Adipocyte (in vitro differentiated cells): ENCODE data around the gene PLEKHH2.
"Not testable (repeated sequence)": the region's sequence is repeated elsewhere in the genome, so short reads cannot be mapped to it uniquely, and the experiment has no call there.

ENCODE experiments used
- DNase-seq: peaks from one replicate; pipeline ENCODE4 v3.0.0-alpha.2; 2015; ENCODE audit warnings: low read depth
- H3K27me3 ChIP-seq: replicated peaks from 2 replicates; pipeline ENCODE4 v1.7.0; 2013; ENCODE audit warnings: mild to moderate bottlenecking, low read length, moderate library complexity; ENCODE audit not compliant: control insufficient read depth, insufficient read depth
- H3K36me3 ChIP-seq: 2 replicates; pipeline ENCODE4 v1.7.0; 2013; ENCODE audit warnings: low read length, mild to moderate bottlenecking, moderate library complexity; ENCODE audit not compliant: control insufficient read depth, insufficient read depth, severe bottlenecking
- H3K4me1 ChIP-seq: 2 replicates; pipeline ENCODE4 v1.7.0; 2013; ENCODE audit warnings: mild to moderate bottlenecking, low read length, moderate library complexity; ENCODE audit not compliant: control insufficient read depth, insufficient read depth
- H3K4me3 ChIP-seq: 2 replicates; pipeline ENCODE4 v1.7.0; 2013; ENCODE audit warnings: mild to moderate bottlenecking, low read length, moderate library complexity
- H3K9ac ChIP-seq: 2 replicates; pipeline ENCODE4 v1.7.0; 2013; ENCODE audit warnings: mild to moderate bottlenecking, low read length, moderate library complexity
- H3K9me3 ChIP-seq: 2 replicates; pipeline ENCODE4 v1.7.0; 2013; ENCODE audit warnings: mild to moderate bottlenecking, low read length, moderate library complexity; ENCODE audit not compliant: control insufficient read depth

PLEKHH2 gene

DNA sequence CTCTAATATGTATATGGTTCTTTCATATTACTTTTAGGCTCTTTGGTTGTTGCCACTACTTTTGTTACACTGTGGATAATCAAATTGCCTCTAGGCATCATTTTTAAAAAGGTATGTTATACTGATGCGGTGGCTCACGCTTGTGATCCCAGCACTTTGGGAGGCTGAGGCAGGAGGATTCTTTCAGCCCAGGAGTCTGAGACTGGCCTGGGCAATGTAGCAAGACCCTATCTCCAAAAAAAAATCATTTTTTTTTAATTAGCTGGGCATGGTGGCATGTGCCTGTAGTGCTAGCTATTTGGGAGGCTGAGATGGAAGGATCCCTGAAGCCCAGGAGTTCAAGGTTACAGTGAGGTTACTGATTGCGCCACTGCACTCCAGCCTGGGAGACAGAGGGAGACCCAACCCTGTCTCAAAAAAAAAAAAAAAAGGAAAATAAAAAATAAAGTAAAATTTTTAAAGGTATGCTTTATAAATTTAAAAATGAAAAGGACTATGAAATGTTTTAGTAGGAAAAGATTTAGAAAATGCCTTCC, 88.7 kb downstream of the PLEKHH2 start:
- H3K4me1 ChIP-seq = peaks cover 9% of the 10 kb centered on the region
- DNase-seq = no peak

DNA sequence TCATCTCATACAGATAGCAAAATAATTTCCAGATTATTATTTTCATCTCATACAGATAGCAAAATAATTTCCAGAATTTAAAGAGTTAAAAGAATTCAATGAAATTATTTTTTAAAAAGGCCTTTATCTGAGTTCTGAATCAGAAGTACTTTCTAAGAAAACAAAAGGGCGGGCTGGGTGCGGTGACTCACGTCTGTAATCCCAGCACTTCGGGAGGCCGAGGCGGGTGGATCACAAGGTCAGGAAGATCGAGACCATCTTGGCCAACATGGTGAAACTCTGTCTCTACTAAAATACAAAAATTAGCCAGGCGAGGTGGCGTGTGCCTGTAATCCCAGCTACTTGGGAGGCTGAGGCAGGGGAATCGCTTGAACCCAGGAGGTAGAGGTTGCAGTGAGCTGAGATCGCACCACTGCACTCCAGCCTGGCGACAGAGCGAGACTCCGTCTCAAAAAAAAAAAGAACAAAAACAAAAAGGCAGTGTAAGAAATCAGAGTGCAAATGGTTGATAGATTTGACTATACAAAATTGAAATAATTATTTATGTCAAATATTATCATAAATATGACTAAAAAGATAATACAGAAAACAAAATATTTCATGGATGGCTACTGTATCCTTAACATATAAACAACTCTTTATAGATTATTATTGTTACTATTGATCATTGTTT, 90.0 kb downstream of the PLEKHH2 start:
- not testable (repeated sequence) for H3K36me3 ChIP-seq, H3K27me3 ChIP-seq, H3K9ac ChIP-seq, H3K4me3 ChIP-seq, DNase-seq, H3K9me3 ChIP-seq
- H3K4me1 ChIP-seq = peaks cover 20% of the 10 kb centered on the region

More for the DNA sequence above, 88.7 kb downstream of the PLEKHH2 start:
- Histone ChIP-seq H3K9me3 (peaks cover 2% of the 10 kb centered on the region), H3K9ac (no peak overlapping the region), H3K27me3 (no peaks in the 10 kb centered on the region), H3K36me3 (no peaks in the 10 kb centered on the region), H3K4me3 (no peak overlapping the region)

DNA sequence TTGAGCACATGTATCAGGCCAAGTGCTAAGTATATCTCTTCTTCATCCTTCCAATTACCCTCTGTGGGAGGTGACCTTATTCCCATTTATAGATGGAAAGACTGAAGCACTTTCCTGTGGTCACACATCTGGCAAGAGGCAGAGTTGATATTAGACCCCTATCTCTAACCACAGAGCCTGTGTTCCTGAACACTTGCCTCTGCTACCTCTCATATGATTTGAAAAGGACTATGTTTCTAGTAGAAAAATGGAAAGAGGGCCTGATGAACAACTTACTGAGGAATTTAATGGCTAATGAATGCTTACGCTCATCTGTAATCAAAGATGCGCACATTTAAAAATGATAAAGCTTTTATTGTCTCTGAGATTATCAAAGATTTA, 90.6 kb downstream of the PLEKHH2 start:
- Histone ChIP-seq H3K9me3 (peaks cover 2% of the 10 kb centered on the region), H3K4me1 (peaks cover 20% of the 10 kb centered on the region), H3K27me3 (no peaks in the 10 kb centered on the region), H3K36me3 (no peaks in the 10 kb centered on the region), H3K4me3 (no peak overlapping the region), H3K9ac (no peak overlapping the region)
- no peak for DNase-seq

DNA sequence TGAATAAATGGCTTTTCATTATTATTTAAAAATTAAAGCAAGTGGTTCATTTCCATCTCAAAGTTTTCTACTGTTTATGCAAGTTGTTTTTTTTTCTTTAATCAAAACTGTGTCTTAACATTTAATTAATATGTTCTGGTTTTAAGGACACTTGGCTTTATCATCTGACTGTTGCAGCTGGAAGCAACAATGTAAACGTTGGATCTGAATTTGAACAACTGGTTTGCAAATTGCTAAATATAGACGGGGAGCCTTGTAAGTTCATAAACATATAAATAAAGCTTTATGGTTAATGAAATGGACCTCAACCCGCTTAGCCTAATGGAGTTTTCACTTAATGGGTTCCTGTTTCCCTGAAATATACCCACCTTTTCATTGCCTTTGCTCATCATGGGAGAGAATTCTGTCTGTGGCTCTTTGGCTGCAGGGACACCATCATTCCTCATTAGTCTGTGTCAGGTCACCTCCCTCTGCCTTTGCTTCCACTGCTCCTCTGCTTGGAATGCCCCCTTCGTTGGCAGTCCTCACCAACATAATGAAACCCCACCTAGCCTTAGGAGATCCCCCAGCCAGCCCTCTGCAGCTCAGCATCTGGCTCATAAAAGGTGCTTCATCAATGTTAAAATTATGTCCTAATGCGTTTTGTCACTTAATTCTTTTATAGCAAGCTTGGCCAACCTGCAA, 92.6 kb downstream of the PLEKHH2 start:
- DNase-seq = no peak
- Histone ChIP-seq H3K9me3 (peaks cover 2% of the 10 kb centered on the region), H3K27me3 (no peaks in the 10 kb centered on the region), H3K36me3 (no peaks in the 10 kb centered on the region), H3K4me3 (no peak overlapping the region), H3K4me1 (peaks cover 20% of the 10 kb centered on the region), H3K9ac (no peak overlapping the region)

DNA sequence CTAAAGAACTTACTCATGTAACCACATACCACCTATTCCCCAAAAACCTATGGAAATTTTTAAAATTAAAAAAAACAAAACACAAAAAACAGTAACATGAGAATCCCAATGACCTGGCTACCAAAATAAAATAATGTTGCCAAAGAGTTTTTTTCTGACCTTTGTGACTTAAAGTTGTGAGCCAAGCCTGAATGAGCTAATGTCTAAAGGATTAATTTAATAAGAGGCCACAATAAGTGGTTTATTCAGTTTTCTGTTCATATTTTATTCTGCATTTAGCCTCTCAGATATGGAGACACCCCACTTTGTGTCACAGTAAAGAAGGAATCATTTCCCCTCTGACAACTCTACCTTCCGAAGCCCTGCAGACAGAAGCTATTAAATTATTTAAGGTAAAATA, 94.2 kb downstream of the PLEKHH2 start:
- no peaks in the 10 kb centered on the region for H3K36me3 ChIP-seq
- DNase-seq = no peak
- H3K9ac ChIP-seq = peak overlapping the region; percentile 64
- H3K4me3 ChIP-seq = no peak overlapping the region
- H3K27me3 ChIP-seq = no peaks in the 10 kb centered on the region
- H3K4me1 ChIP-seq = peaks cover 14% of the 10 kb centered on the region
- H3K9me3 ChIP-seq = peaks cover 2% of the 10 kb centered on the region

DNA sequence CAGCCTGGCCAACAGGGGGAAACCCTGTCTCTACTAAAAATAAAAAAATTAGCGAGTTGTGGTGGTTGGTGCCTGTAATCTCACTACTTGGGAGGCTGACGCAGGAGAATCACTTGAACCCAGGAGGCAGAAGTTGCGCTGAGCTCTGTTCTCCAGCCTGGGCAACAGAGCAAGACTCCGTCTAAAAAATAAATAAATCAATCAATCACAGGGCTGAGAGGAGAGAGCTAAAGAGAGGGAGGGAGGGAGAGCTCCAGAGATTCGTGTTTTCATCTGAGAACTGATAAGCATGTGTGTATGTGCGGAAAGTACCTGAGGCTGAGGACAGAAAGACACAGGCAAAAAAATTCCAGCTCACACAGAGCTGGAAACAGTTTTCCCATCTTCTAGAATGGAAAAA, 99.6 kb downstream of the PLEKHH2 start:
- no peaks in the 10 kb centered on the region for H3K27me3 ChIP-seq
- H3K36me3 ChIP-seq = no peaks in the 10 kb centered on the region
- H3K9ac ChIP-seq = no peak overlapping the region
- peaks cover 24% of the 10 kb centered on the region for H3K4me1 ChIP-seq
- no peaks in the 10 kb centered on the region for H3K9me3 ChIP-seq
- H3K4me3 ChIP-seq = peak overlapping the region; percentile 9
- no peak for DNase-seq

DNA sequence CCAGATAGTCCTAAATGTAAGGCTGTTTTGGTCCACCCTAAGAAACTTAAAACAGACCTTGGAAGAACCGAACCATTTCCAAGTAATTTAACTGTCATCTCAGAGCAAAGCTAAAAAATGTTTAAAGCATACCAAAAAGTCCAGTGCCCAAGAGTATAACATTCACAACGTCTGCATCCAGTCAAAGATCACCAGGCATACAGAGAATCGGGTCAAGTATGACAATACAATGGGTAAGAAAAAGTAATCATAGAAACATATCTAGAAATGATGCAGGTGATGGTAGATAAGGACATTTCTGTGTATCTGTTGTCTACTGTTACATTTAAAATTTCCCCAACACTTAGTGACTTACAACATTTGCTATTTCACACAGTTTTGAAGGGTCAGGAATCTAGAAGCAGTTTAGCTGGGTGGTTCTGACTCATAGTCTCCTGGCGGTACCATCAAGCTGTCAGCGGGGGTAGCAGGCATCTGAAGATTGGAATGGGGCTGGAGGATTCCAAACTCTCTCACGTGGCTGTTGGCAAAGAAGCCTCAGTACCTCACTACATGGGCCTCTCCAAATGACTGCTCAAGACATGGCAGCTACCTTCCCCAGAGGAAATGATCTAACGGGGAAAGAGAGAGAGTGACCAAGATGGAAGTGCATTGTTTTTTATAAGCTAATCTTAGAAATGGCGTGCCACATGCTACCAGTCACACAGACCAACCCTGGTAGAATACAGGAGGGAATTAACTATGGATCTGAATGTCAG, 100.2 kb downstream of the PLEKHH2 start:
- Histone ChIP-seq H3K27me3 (no peaks in the 10 kb centered on the region), H3K36me3 (no peaks in the 10 kb centered on the region), H3K4me1 (peaks cover 21% of the 10 kb centered on the region), H3K9me3 (no peaks in the 10 kb centered on the region), H3K4me3 (peak overlapping the region; percentile 12), H3K9ac (no peak overlapping the region)
- peak; percentile 65 for DNase-seq

DNA sequence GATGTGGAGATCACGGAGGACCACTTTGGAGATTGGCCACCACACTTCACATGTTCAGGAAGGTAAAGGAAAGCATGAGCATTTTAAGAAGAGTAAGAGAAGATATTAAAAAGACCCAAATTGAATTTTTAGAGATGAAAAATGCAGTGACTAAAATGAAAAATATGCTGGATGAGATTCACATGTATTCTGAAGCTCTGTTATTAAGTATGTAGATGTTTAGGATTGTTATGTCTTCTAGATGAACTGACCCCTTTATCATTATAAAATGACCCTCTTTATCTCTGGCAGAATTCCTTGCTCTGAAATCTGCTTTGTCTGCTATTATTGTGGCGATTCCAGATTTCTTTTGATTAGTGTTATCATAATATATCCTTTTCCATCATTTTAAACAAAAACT, 100.8 kb downstream of the PLEKHH2 start:
- no peak for DNase-seq

DNA sequence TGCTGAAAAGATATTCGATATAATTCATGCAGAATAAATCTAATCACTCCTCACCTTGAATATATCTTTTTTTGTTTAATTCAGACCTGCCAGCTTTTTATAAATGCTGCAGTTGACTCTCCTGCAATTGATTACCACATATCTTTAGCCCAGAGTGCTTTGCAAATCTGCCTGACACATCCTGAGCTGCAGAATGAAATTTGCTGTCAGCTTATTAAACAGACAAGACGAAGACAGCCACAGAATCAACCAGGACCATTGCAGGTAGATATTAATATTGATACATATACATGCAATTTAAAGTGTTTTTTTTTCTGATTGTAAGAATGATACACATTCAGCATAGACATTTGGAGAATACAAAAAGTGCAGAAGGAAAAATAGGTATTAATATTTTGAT, 101.2 kb downstream of the PLEKHH2 start:
- no peaks in the 10 kb centered on the region for H3K9me3 ChIP-seq
- H3K27me3 ChIP-seq = no peaks in the 10 kb centered on the region
- peaks cover 21% of the 10 kb centered on the region for H3K4me1 ChIP-seq

More for the DNA sequence above, 100.8 kb downstream of the PLEKHH2 start:
- Histone ChIP-seq H3K4me1 (peaks cover 21% of the 10 kb centered on the region), H3K36me3 (peaks cover 3% of the 10 kb centered on the region), H3K9me3 (no peaks in the 10 kb centered on the region), H3K9ac (no peak overlapping the region), H3K4me3 (peak overlapping the region; percentile 12), H3K27me3 (no peaks in the 10 kb centered on the region)

DNA sequence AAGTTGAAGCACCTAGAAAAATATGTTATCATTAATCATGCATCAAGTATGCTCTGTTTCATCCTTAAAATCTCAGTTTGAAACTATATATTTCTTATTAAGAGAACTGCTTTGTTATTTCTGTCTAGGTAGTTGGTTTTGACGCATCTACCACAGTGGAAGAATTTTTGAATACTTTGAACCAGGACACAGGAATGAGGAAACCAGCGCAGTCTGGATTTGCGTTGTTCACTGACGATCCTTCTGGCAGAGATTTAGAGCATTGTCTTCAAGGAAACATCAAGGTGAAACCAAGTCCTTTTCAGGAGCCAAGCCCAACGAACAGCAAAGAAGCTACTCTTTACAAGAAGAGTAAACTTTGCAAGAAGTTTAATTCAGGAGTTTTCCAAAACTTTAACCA, 106.6 kb downstream of the PLEKHH2 start:
- H3K27me3 ChIP-seq = no peaks in the 10 kb centered on the region
- no peak for DNase-seq
- no peaks in the 10 kb centered on the region for H3K9me3 ChIP-seq
- H3K9ac ChIP-seq = no peak overlapping the region
- peaks cover 6% of the 10 kb centered on the region for H3K36me3 ChIP-seq
- no peak overlapping the region for H3K4me3 ChIP-seq
- peaks cover 19% of the 10 kb centered on the region for H3K4me1 ChIP-seq

More for the DNA sequence above, 101.2 kb downstream of the PLEKHH2 start:
- H3K9ac ChIP-seq = no peak overlapping the region
- H3K36me3 ChIP-seq = peaks cover 6% of the 10 kb centered on the region
- no peak overlapping the region for H3K4me3 ChIP-seq
- DNase-seq = no peak

DNA sequence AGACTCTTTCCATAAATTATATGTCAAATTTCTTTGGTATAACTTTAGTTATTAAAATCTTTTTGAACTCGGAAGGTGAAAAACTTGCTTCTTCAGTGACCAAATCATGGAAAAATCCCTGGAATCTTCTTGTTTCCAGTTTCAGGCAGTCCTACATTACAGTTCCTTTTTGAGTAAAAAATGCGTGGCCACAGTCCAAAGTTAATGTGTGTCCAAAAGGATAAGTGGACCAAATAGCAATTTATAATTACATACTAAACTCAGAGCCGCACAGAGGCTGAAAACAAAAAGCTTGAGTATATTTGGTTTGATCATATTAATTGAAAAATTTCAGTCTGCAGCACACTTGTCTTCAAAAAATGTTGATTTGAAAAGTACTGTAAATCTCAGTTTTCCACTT, 108.4 kb downstream of the PLEKHH2 start:
- Histone ChIP-seq H3K27me3 (no peaks in the 10 kb centered on the region), H3K4me1 (peaks cover 19% of the 10 kb centered on the region), H3K9ac (peak overlapping the region; percentile 1), H3K9me3 (no peaks in the 10 kb centered on the region), H3K4me3 (no peak overlapping the region), H3K36me3 (peaks cover 6% of the 10 kb centered on the region)
- peak; percentile 67 for DNase-seq
